ENCODE results near the gene CLCN3. TPM values are rescaled to one million over a fixed set of nuclear protein-coding genes. Genes with fewer than 3 reads are reported as not detected.

CLCN3 gene
- total and polyA plus RNA-seq, 12 donors: 11.9 to 106 (median 61.5) TPM

GRCh38 chr4:169659716-169660670, 39.6 kb downstream of the CLCN3 start:
- 5 to 10% (median 6%) methylated on average over 14 of the region's 14 CpGs for WGBS, 4 donors
- intact Hi-C loops (cut with DNase I): loop anchor here in 1 of 2 donors (5.0 kb wide), 1 partner anchor 38 kb away; the partner anchor contains the start of gene CLCN3
- peaks cover 7 to 41% of the 10 kb centered on the region in 2 donors for H3K4me1 ChIP-seq (replicated peaks in 1 of 2)

GRCh38 chr4:169660929-169661328, 40.6 kb downstream of the CLCN3 start:
- H3K4me1 ChIP-seq (replicated peaks in 1 of 2): peaks cover 8 to 41% of the 10 kb centered on the region in 2 donors
- no peaks in the 10 kb centered on the region for H3K36me3 ChIP-seq (replicated peaks in 1 of 2)
- 51 to 62% (median 54%) methylated on average over 3 of the region's 3 CpGs for WGBS, 4 donors
- H3K4me3 ChIP-seq: peak overlapping the region in 1 of 4 donors; percentile 51
- TF ChIP-seq POLR2A (IDR thresholded peaks at IDR 0.05) (no peak), CTCF (IDR thresholded peaks at IDR 0.05) (no peak)
- H3K9me3 ChIP-seq (replicated peaks in 1 of 3): no peaks in the 10 kb centered on the region
- no peaks in the 10 kb centered on the region for H3K27me3 ChIP-seq
- intact Hi-C loops (cut with DNase I): no loop called here
- no peak for DNase-seq
- H3K27ac ChIP-seq: peak overlapping the region in 2 of 5 donors; percentile 87 to 91

More at GRCh38 chr4:169659716-169660670, 39.6 kb downstream of the CLCN3 start:
- Histone ChIP-seq H3K9me3 (replicated peaks in 1 of 3) (no peaks in the 10 kb centered on the region), H3K4me3 (peak overlapping the region in 2 of 4 donors; percentile 20 to 51), H3K27me3 (no peaks in the 10 kb centered on the region), H3K27ac (peak overlapping the region; percentile 8 to 91 (median 87)), H3K36me3 (replicated peaks in 1 of 2) (no peaks in the 10 kb centered on the region)
- peak; percentile 80 to 97 (median 91) for DNase-seq
- TF ChIP-seq POLR2A (IDR thresholded peaks at IDR 0.05) (peak in 1 of 2 donors; percentile 88), CTCF (IDR thresholded peaks at IDR 0.05) (no peak)

GRCh38 chr4:169661761-169662160, 41.4 kb downstream of the CLCN3 start:
- Histone ChIP-seq H3K27me3 (no peaks in the 10 kb centered on the region), H3K27ac (no peak overlapping the region), H3K4me3 (no peak overlapping the region), H3K4me1 (replicated peaks in 1 of 2) (peaks cover 8 to 41% of the 10 kb centered on the region in 2 donors), H3K9me3 (replicated peaks in 1 of 3) (no peaks in the 10 kb centered on the region), H3K36me3 (replicated peaks in 1 of 2) (no peaks in the 10 kb centered on the region)
- 86 to 95% (median 93%) methylated on average over 1 of the region's 1 CpG for WGBS, 4 donors
- TF ChIP-seq POLR2A (IDR thresholded peaks at IDR 0.05) (no peak), CTCF (IDR thresholded peaks at IDR 0.05) (no peak)
- intact Hi-C loops (cut with DNase I): no loop called here
- no peak for DNase-seq

- no peak for DNase-seq
- Histone ChIP-seq H3K4me1 (replicated peaks in 1 of 2) (peaks cover 8 to 41% of the 10 kb centered on the region in 2 donors), H3K27ac (no peak overlapping the region), H3K4me3 (no peak overlapping the region), H3K36me3 (replicated peaks in 1 of 2) (no peaks in the 10 kb centered on the region), H3K27me3 (no peaks in the 10 kb centered on the region), H3K9me3 (replicated peaks in 1 of 3) (peaks cover 0 to 4% (median 0%) of the 10 kb centered on the region in 3 donors)
- intact Hi-C loops (cut with DNase I): no loop called here
- 80 to 93% (median 88%) methylated on average over 3 of the region's 3 CpGs for WGBS, 4 donors
- no peak for TF ChIP-seq POLR2A (IDR thresholded peaks at IDR 0.05)
- no peak for TF ChIP-seq CTCF (IDR thresholded peaks at IDR 0.05)
Observed at GRCh38 chr4:169662206-169662605, 41.8 kb downstream of the CLCN3 start.
